Caco-2 (cell line): ENCODE measurements around the gene C16orf74. TPM values are rescaled to one million over a fixed set of nuclear protein-coding genes. Genes with fewer than 3 reads are reported as not detected.

ENCODE experiments used
- BruUV-seq: library from RNA; stranded (reverse); fragments of 400-500 nt; replicated peaks from 2 replicates; lab custom pipeline; 2021; lab: Mats Ljungman, UMichigan
- CTCF ChIA-PET: fragments of 300-600 bp; sonication (Branson Sonifier 250); formaldehyde crosslinking; loops from one replicate; lab custom pipeline; 2022; ENCODE audit warnings: antibody characterized with exemption; lab: Charles Lee
- POLR2A ChIA-PET: fragments of 300-600 bp; sonication (Branson Sonifier 250); formaldehyde crosslinking; loops from one replicate; lab custom pipeline; 2022; ENCODE audit warnings: antibody characterized with exemption; lab: Charles Lee
- DNase-seq, 2 experiments: peaks; one replicate each; pipeline versions ENCODE4 v3.0.0 to v3.0.0-alpha.2; 2020 to 2022
- H3K27me3 ChIP-seq: replicated peaks from 2 replicates; pipeline ENCODE4 v1.6.0; 2011; ENCODE audit warnings: low read length; ENCODE audit not compliant: control insufficient read depth, insufficient read depth
- H3K36me3 ChIP-seq: 2 replicates; pipeline ENCODE4 v1.5.1; 2011; ENCODE audit warnings: low read length; ENCODE audit not compliant: control insufficient read depth, insufficient read depth
- H3K4me1 ChIP-seq: fragments of 250-450 bp; sonication (Bioruptor Pico); 2 replicates; pipeline ENCODE4 v1.5.1; 2020; ENCODE audit warnings: mild to moderate bottlenecking
- H3K4me3 ChIP-seq: 2 replicates; pipeline ENCODE4 v1.5.1; 2011; ENCODE audit warnings: low read depth, mild to moderate bottlenecking, control low read depth, low read length
- H3K9me3 ChIP-seq: fragments of 250-450 bp; sonication (Bioruptor Pico); 2 replicates; pipeline ENCODE4 v1.5.1; 2020; ENCODE audit warnings: mild to moderate bottlenecking, moderate library complexity
- H3K27ac Mint-ChIP-seq: one replicate; pipeline ENCODE4 v1.8.0; 2022; ENCODE audit warnings: mixed read lengths; ENCODE audit not compliant: unreplicated experiment
- H3K27me3 Mint-ChIP-seq: one replicate; pipeline ENCODE4 v1.8.0; 2022; ENCODE audit warnings: mixed read lengths; ENCODE audit not compliant: insufficient read depth, unreplicated experiment
- H3K36me3 Mint-ChIP-seq: one replicate; pipeline ENCODE4 v1.8.0; 2022; ENCODE audit warnings: mild to moderate bottlenecking, mixed read lengths; ENCODE audit not compliant: insufficient read depth, unreplicated experiment
- H3K4me1 Mint-ChIP-seq: one replicate; pipeline ENCODE4 v1.8.0; 2022; ENCODE audit warnings: low read depth, mixed read lengths; ENCODE audit not compliant: unreplicated experiment
- H3K4me3 Mint-ChIP-seq: one replicate; pipeline ENCODE4 v1.8.0; 2022; ENCODE audit warnings: mild to moderate bottlenecking, moderate library complexity, mixed read lengths; ENCODE audit not compliant: unreplicated experiment
- H3K9me3 Mint-ChIP-seq: one replicate; pipeline ENCODE4 v1.8.0; 2022; ENCODE audit warnings: mixed read lengths; ENCODE audit not compliant: unreplicated experiment
- CTCF ChIP-seq, 2 experiments: fragments of 200-600 bp in 1 of 2; IDR thresholded peaks; 1 replicate in 1 of 2; 2 replicates in 1 of 2; pipeline versions ENCODE4 v1.5.1 to v1.8.0; 2011 to 2022; ENCODE audit warnings: antibody characterized with exemption in 1 of 2, control low read depth in 1 of 2, inconsistent platforms in 1 of 2, low read depth in 1 of 2, low read length in 1 of 2, mild to moderate bottlenecking in 1 of 2, moderate library complexity in 1 of 2; ENCODE audit not compliant: insufficient read depth in 1 of 2, severe bottlenecking in 1 of 2, unreplicated experiment in 1 of 2
- intact Hi-C: fragments of 100-400 bp; cut with micrococcal nuclease; formaldehyde crosslinking; loops from one replicate; pipeline ENCODE4 v1.10.0; 2022; ENCODE audit not compliant: unreplicated experiment
- total RNA-seq: library from RNA; stranded (reverse); gene quantifications from 2 replicates; pipeline ENCODE4 v1.2.3, GENCODE V29; 2022

C16orf74 gene
- total RNA-seq, 1 experiment from 2014 or later: 4.0 TPM

DNA sequence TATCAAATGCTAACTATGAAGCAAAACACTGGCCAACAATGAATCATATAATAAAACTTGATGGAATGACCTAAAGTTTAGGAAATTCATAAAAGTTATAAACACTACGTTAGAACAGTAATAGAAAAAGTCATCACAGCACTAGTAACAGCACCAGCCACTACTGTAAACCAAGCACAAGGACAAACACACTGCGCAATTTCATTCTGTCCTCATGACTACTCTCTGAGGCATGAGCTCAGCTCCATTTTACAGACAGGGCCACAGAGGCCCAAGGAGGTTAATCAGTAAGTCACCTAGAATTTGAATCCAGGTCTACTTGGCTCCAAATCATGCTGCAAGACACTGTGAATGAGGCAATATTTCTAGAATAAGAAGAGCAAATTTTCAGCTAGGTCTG is 35.0 kb upstream of the C16orf74 start:
- no peak overlapping the region for H3K27ac Mint-ChIP-seq
- Histone ChIP-seq H3K9me3 (no peaks in the 10 kb centered on the region), H3K27me3 (no peaks in the 10 kb centered on the region), H3K36me3 (peaks cover 9% of the 10 kb centered on the region), H3K4me1 (0 out of 2 replicates have a peak, but pooled peaks cover 8% of the 10 kb centered on the region), H3K4me3 (no peak overlapping the region)
- ChIA-PET POLR2A (no interaction called here), CTCF (no interaction called here)
- H3K4me3 Mint-ChIP-seq: no peak overlapping the region
- H3K27me3 Mint-ChIP-seq: no peaks in the 10 kb centered on the region
- DNase-seq: no peak
- BruUV-seq: no TSS peak
- no peaks in the 10 kb centered on the region for H3K9me3 Mint-ChIP-seq
- peaks cover 76% of the 10 kb centered on the region for H3K36me3 Mint-ChIP-seq
- intact Hi-C loops: no loop called here
- TF ChIP-seq CTCF (IDR thresholded peaks at IDR 0.05; ENCODE audit: insufficient read depth in 1 of 2, low read depth in 1 of 2, low read length in 1 of 2, severe bottlenecking in 1 of 2, unreplicated experiment in 1 of 2): no peak
- H3K4me1 Mint-ChIP-seq: peaks cover 12% of the 10 kb centered on the region

DNA sequence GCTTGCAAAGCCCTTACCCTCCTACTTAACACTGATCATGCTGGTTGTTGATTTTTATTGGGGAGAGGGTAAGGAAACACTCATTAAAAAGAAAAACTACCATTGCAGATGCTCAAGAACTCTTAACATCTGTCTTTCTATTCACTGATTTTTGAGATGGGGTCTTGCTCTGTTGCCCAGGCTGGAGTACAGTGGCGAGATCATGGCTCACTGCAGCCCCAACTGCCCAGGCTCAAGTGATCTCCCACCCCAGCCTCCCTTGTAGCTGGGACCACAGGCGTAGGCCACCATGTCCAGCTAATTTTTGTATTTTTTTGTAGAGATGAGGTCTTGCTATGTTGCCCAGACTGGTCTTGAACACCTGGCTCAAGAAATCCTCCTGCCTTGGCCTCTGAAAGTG is 33.9 kb upstream of the C16orf74 start:
- Histone ChIP-seq H3K27me3 (no peaks in the 10 kb centered on the region), H3K36me3 (peaks cover 15% of the 10 kb centered on the region), H3K4me1 (0 out of 2 replicates have a peak, but pooled peaks cover 8% of the 10 kb centered on the region), H3K9me3 (no peaks in the 10 kb centered on the region), H3K4me3 (no peak overlapping the region)
- no peaks in the 10 kb centered on the region for H3K27me3 Mint-ChIP-seq
- peaks cover 12% of the 10 kb centered on the region for H3K4me1 Mint-ChIP-seq
- H3K36me3 Mint-ChIP-seq: peaks cover 70% of the 10 kb centered on the region
- intact Hi-C loops: no loop called here
- no peak for DNase-seq
- TF ChIP-seq CTCF (IDR thresholded peaks at IDR 0.05; ENCODE audit: insufficient read depth in 1 of 2, low read depth in 1 of 2, low read length in 1 of 2, severe bottlenecking in 1 of 2, unreplicated experiment in 1 of 2): no peak
- no peaks in the 10 kb centered on the region for H3K9me3 Mint-ChIP-seq
- no TSS peak for BruUV-seq
- ChIA-PET CTCF (interaction anchor here (0.7 kb wide), 1 partner anchor 24 kb away, joined by 3 read pairs; no protein-coding TSS in a partner anchor), POLR2A (no interaction called here)
- H3K27ac Mint-ChIP-seq: no peak overlapping the region
- H3K4me3 Mint-ChIP-seq: no peak overlapping the region

- Histone ChIP-seq H3K36me3 (peaks cover 12% of the 10 kb centered on the region), H3K4me3 (no peak overlapping the region), H3K27me3 (no peaks in the 10 kb centered on the region), H3K9me3 (no peaks in the 10 kb centered on the region), H3K4me1 (0 out of 2 replicates have a peak, but pooled peaks cover 8% of the 10 kb centered on the region)
- no peak overlapping the region for H3K27ac Mint-ChIP-seq
- no peaks in the 10 kb centered on the region for H3K27me3 Mint-ChIP-seq
- H3K4me3 Mint-ChIP-seq: no peak overlapping the region
- TF ChIP-seq CTCF (IDR thresholded peaks at IDR 0.05; ENCODE audit: insufficient read depth in 1 of 2, low read depth in 1 of 2, low read length in 1 of 2, severe bottlenecking in 1 of 2, unreplicated experiment in 1 of 2): no peak
- peaks cover 65% of the 10 kb centered on the region for H3K36me3 Mint-ChIP-seq
- no peaks in the 10 kb centered on the region for H3K9me3 Mint-ChIP-seq
- no peak for DNase-seq
- POLR2A ChIA-PET: no interaction called here
- no TSS peak for BruUV-seq
- H3K4me1 Mint-ChIP-seq: peaks cover 12% of the 10 kb centered on the region
- intact Hi-C loops: no loop called here
- CTCF ChIA-PET: no interaction called here
Observed at GRCh38 chr16:85783441-85783840, 32.5 kb upstream of the C16orf74 start.
